ENCODE measurements around the gene TBC1D8.

GRCh38 chr2:100969998-100970397, 181.2 kb downstream of the TBC1D8 start:
- TF ChIP-seq CTCF (conservative IDR thresholded peaks at IDR 0.05; ENCODE audit: low read depth, low read length) (no peak), EZH2 (IDR thresholded peaks at IDR 0.05; ENCODE audit: borderline replicate concordance, low read depth, low read length, poor library complexity, severe bottlenecking) (no peak)

Data from A673 (cell line).